Smooth muscle cell (in vitro differentiated cells): ENCODE results near the gene LRP1. TPM values are rescaled to one million over a fixed set of nuclear protein-coding genes. Genes with fewer than 3 reads are reported as not detected.

ENCODE experiments used
- DNase-seq: peaks from one replicate; lab custom pipeline; 2025; ENCODE audit not compliant: unreplicated experiment; lab: John Stamatoyannopoulos, UW
- H2AFZ ChIP-seq: fragments of 200-600 bp; sonication (generic); 2 replicates; pipeline ENCODE4 v1.6.0; 2016; ENCODE audit warnings: antibody characterized with exemption, low read depth, mild to moderate bottlenecking
- H3F3A ChIP-seq: fragments of 200-600 bp; sonication (generic); 2 replicates; pipeline ENCODE4 v1.6.0; 2017; ENCODE audit warnings: antibody characterized with exemption, low read depth
- H3K27ac ChIP-seq: fragments of 200-600 bp; sonication (generic); 2 replicates; pipeline ENCODE4 v1.5.1; 2016; ENCODE audit warnings: low read depth, mild to moderate bottlenecking
- H3K27me3 ChIP-seq: fragments of 200-600 bp; sonication (generic); 2 replicates; pipeline ENCODE4 v1.6.1; 2016; ENCODE audit warnings: low read depth, mild to moderate bottlenecking
- H3K36me3 ChIP-seq: fragments of 200-600 bp; sonication (generic); 2 replicates; pipeline ENCODE4 v1.5.1; 2016; ENCODE audit warnings: low read depth
- H3K4me1 ChIP-seq: fragments of 200-600 bp; sonication (generic); 2 replicates; pipeline ENCODE4 v1.5.1; 2016; ENCODE audit warnings: low read depth
- H3K4me2 ChIP-seq: fragments of 200-600 bp; sonication (generic); 2 replicates; pipeline ENCODE4 v1.6.0; 2016; ENCODE audit warnings: mild to moderate bottlenecking
- H3K4me3 ChIP-seq: fragments of 200-600 bp; sonication (generic); 2 replicates; pipeline ENCODE4 v1.5.1; 2016; ENCODE audit warnings: mild to moderate bottlenecking
- H3K79me2 ChIP-seq: fragments of 200-600 bp; sonication (generic); 2 replicates; pipeline ENCODE4 v1.6.0; 2016; ENCODE audit warnings: low read depth, mild to moderate bottlenecking
- H3K9ac ChIP-seq: fragments of 200-600 bp; sonication (generic); 2 replicates; pipeline ENCODE4 v1.6.0; 2016; ENCODE audit warnings: low read depth
- H3K9me3 ChIP-seq: fragments of 200-600 bp; sonication (generic); replicated peaks from 2 replicates; pipeline ENCODE4 v1.5.1; 2016; ENCODE audit warnings: low read depth
- H4K20me1 ChIP-seq: fragments of 200-600 bp; sonication (generic); 2 replicates; pipeline ENCODE4 v1.6.0; 2016; ENCODE audit warnings: low read depth
- WGBS: methylation state at CpG from one replicate; pipeline ENCODE4 v1.1.7; 2016; ENCODE audit warnings: low lambda C conversion rate; 5-methylcytosine and 5-hydroxymethylcytosine counted together
- polyA plus RNA-seq: library from polyadenylated mRNA; unstranded; fragments of >200 nt; fragmentation: Nextera tagmentation; extraction: Ambion mirVana; gene quantifications from 2 replicates; pipeline ENCODE4 v1.2.1, GENCODE V29; 2016
- total RNA-seq: library from RNA; depleted of rRNA; stranded (reverse); fragments of >200 nt; gene quantifications from 2 replicates; pipeline ENCODE4 v1.2.3, GENCODE V29; 2014
- TF ChIP-seq, protein P1 (sequence below): fragments of 200-600 bp; sonication (generic); IDR thresholded peaks from 2 replicates; pipeline ENCODE4 v1.5.1; 2017; ENCODE audit warnings: borderline replicate concordance, mild to moderate bottlenecking, antibody characterized with exemption; ENCODE audit not compliant: insufficient read depth, poor library complexity, severe bottlenecking

LRP1 gene
- total and polyA plus RNA-seq, 2 experiments from 2014 or later: 75.3 to 95.4 TPM

GRCh38 chr12:57254506-57255280 lies 126.4 kb downstream of the LRP1 start:
- Histone ChIP-seq H2AFZ (no peak overlapping the region), H3K4me1 (no peaks in the 10 kb centered on the region), H3K36me3 (no peaks in the 10 kb centered on the region), H3K4me3 (no peak overlapping the region), H3K9ac (no peak overlapping the region), H3K27ac (no peak overlapping the region), H3K27me3 (no peaks in the 10 kb centered on the region), H4K20me1 (no peaks in the 10 kb centered on the region), H3K4me2 (no peak overlapping the region), H3F3A (no peaks in the 10 kb centered on the region), H3K9me3 (no peaks in the 10 kb centered on the region), H3K79me2 (no peaks in the 10 kb centered on the region)
- TF ChIP-seq, protein P1, sequence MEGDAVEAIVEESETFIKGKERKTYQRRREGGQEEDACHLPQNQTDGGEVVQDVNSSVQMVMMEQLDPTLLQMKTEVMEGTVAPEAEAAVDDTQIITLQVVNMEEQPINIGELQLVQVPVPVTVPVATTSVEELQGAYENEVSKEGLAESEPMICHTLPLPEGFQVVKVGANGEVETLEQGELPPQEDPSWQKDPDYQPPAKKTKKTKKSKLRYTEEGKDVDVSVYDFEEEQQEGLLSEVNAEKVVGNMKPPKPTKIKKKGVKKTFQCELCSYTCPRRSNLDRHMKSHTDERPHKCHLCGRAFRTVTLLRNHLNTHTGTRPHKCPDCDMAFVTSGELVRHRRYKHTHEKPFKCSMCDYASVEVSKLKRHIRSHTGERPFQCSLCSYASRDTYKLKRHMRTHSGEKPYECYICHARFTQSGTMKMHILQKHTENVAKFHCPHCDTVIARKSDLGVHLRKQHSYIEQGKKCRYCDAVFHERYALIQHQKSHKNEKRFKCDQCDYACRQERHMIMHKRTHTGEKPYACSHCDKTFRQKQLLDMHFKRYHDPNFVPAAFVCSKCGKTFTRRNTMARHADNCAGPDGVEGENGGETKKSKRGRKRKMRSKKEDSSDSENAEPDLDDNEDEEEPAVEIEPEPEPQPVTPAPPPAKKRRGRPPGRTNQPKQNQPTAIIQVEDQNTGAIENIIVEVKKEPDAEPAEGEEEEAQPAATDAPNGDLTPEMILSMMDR: no peak
- no peak for DNase-seq
- 96% methylated on average over 14 of the region's 14 CpGs for WGBS

DNA sequence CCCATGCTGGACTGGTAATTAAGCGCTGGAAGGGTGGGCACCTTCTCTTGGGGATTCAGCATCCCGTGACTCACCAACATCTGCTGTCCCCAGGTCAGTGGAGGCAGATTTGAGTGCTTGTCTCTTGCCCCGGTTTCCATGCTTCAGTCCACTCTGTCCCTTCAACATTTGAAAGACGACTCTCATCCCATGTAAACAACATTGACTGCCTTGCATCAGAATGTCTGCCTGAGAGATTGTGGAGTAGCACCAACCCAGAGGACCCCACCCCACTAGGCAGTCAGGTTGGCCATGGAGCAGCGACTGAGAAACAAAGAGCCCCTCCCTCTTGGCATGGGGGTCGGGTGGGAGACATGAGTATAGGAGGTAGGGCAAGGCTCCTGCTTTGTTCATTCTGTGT lies 127.6 kb downstream of the LRP1 start:
- Histone ChIP-seq H3K4me1 (peaks cover 3% of the 10 kb centered on the region), H3K79me2 (no peaks in the 10 kb centered on the region), H3K27ac (no peak overlapping the region), H3K36me3 (no peaks in the 10 kb centered on the region), H3K27me3 (no peaks in the 10 kb centered on the region), H3K4me3 (no peak overlapping the region), H4K20me1 (no peaks in the 10 kb centered on the region), H3K4me2 (no peak overlapping the region), H2AFZ (no peak overlapping the region), H3K9me3 (no peaks in the 10 kb centered on the region), H3K9ac (no peak overlapping the region), H3F3A (no peaks in the 10 kb centered on the region)
- no peak for DNase-seq
- TF ChIP-seq, protein P1: no peak
- WGBS: 91% methylated on average over 6 of the region's 6 CpGs

DNA sequence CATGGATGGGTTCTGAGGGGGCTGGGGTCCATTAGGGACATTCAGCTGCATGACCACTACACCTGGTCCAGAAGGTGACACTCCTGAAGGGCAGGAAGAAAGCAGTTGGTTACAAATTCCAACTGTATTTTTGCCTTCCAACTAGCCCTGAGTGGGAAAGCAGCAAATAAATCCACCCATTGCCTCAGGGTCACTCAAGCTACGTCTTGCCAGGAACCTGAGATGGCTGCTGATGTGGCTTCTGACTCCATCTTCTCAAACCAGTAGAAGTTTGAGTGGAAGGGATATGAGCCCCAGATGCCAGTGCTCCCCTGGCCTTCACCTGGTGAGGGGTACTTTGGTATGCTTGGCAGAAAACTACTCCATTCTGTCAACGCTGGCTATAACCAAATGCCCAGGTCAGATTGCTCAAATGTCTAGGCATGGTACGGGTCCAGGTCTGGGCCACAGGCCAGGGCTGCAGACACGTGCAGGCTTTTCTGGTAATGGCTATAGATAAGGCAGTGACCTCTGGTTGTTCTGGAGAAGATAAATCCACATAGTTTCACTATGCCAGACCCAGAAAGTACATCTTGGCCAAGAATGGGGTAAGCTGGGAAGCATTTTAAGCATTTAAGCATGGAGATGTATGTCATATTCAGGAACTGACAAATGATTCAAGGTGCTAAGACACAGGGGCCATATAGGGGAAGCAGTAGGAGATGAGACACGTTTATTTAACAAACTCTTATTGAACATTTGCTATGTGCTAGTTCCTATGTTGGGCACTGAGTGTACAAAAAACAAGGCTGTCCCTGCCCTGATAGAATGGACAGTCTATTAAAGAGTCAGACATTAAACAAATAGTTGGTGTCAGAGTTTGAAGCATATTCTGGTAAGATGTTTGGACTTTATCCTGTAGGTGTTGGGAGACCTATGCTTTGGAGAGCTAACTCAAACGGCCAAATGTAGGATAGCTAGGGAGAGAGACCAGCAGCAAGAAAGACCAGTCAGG lies 131.0 kb downstream of the LRP1 start:
- Histone ChIP-seq H3K9ac (no peak overlapping the region), H3K4me1 (peaks cover 18% of the 10 kb centered on the region), H3K27me3 (no peaks in the 10 kb centered on the region), H3K27ac (no peak overlapping the region), H2AFZ (no peak overlapping the region), H3K4me2 (no peak overlapping the region), H3K79me2 (no peaks in the 10 kb centered on the region), H3K9me3 (no peaks in the 10 kb centered on the region), H4K20me1 (no peaks in the 10 kb centered on the region), H3K36me3 (no peaks in the 10 kb centered on the region), H3K4me3 (no peak overlapping the region), H3F3A (no peaks in the 10 kb centered on the region)
- WGBS: 82% methylated on average over 6 of the region's 6 CpGs
- no peak for DNase-seq
- TF ChIP-seq, protein P1: no peak
